Lower leg skin (tissue), 3 donors: ENCODE measurements around the gene PCDH15.

Experiments used
- POLR2A ChIP-seq, 2 donors: fragments of 450-650 bp; IDR thresholded peaks; one replicate each; pipeline ENCODE4 v1.6.1; 2016 to 2017; ENCODE audit warnings: antibody characterized with exemption in 2 of 2, mild to moderate bottlenecking in 1 of 2, moderate library complexity in 1 of 2
- TF ChIP-seq, protein P1 (sequence below), 3 donors: fragments of 450-650 bp; IDR thresholded peaks; one replicate each; pipeline ENCODE4 v1.5.1; 2016; ENCODE audit warnings: antibody characterized with exemption in 3 of 3, mild to moderate bottlenecking in 3 of 3, moderate library complexity in 2 of 3

DNA sequence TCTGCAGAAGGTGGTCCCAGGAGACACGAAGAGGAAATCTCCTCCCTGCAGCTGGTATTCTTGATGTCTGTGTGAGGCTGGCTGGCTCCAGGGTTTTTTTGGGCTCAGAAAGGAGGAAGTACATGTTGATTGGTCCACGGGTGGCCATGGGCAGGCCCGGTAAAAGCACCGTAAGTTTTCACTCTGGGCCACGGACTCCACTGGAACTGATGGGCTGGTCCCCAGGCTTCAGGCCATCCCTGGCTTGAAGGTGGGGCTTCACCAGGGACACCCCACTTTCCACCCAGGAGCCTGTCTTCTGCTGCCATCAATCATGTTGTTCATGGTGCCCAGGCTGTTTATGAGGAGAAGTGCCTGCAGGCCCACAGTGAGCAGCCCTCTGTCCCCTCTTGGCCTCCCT lies 736.8 kb downstream of the PCDH15 start:
- TF ChIP-seq, protein P1, sequence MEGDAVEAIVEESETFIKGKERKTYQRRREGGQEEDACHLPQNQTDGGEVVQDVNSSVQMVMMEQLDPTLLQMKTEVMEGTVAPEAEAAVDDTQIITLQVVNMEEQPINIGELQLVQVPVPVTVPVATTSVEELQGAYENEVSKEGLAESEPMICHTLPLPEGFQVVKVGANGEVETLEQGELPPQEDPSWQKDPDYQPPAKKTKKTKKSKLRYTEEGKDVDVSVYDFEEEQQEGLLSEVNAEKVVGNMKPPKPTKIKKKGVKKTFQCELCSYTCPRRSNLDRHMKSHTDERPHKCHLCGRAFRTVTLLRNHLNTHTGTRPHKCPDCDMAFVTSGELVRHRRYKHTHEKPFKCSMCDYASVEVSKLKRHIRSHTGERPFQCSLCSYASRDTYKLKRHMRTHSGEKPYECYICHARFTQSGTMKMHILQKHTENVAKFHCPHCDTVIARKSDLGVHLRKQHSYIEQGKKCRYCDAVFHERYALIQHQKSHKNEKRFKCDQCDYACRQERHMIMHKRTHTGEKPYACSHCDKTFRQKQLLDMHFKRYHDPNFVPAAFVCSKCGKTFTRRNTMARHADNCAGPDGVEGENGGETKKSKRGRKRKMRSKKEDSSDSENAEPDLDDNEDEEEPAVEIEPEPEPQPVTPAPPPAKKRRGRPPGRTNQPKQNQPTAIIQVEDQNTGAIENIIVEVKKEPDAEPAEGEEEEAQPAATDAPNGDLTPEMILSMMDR (IDR thresholded peaks at IDR 0.05): no peak
- no peak for TF ChIP-seq POLR2A (IDR thresholded peaks at IDR 0.05)
